Measurements from ENCODE around the gene GAK. TPM values are rescaled to one million over a fixed set of nuclear protein-coding genes. Genes with fewer than 3 reads are reported as not detected.
A peak's percentile ranks its signal among the peaks of the same experiment; 100 is the strongest.

Gene GAK
- total and polyA plus RNA-seq, 4 donors: 41.8 to 78.8 (median 61.1) TPM

DNA sequence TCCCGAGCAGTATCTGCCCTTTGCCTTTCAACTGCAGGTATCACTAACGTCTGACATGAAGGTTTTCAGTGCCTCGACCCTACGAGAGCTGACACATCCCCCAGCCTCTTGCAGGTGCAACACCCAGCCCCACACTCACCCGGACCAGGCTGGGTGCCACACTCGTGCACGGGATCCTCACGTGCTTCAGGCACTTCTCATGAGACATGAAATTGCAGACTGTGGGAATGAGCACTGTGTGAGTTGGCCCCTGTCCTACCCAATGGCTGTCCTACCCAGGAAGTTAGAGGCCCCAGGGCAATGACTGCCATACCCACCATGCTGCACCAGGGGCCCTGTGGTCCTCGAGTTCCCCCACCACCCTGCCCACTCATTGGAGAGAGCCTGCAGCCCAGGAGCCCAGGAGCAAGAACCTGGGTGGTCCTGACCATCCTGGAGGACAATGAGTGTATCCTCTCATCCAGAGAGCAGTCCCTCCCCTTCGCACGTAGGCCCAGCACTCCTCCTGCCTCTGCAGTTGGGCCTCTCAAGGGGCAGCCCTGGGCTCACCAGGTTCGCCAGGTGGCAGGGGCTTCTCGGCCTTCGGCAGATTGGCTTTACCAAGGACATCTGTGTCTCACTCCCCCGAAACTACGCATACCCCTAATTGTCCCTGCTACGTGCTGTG, 38.9 kb upstream of the GAK start:
- H3K27ac ChIP-seq (ENCODE audit: low read depth, low read length): no peak overlapping the region
- no peak for DNase-seq (ENCODE audit: low read depth in 4 of 6, low spot score in 6 of 6)
- no peaks in the 10 kb centered on the region for H3K9me3 ChIP-seq (ENCODE audit: control insufficient read depth, insufficient read depth, low read length)
- peaks cover 7% of the 10 kb centered on the region for H3K27me3 ChIP-seq (ENCODE audit: control insufficient read depth, insufficient read depth, low read length)
- 73% methylated on average over 16 of the region's 17 CpGs for WGBS (ENCODE audit: insufficient coverage)
- peaks cover 37% of the 10 kb centered on the region for H3K4me1 ChIP-seq (ENCODE audit: control insufficient read depth, insufficient read depth, low read length)
- peaks cover 44% of the 10 kb centered on the region for H3K36me3 ChIP-seq (ENCODE audit: control insufficient read depth, insufficient read depth, low read length)
- H3K4me3 ChIP-seq (ENCODE audit: low read depth, low read length): no peak overlapping the region

DNA sequence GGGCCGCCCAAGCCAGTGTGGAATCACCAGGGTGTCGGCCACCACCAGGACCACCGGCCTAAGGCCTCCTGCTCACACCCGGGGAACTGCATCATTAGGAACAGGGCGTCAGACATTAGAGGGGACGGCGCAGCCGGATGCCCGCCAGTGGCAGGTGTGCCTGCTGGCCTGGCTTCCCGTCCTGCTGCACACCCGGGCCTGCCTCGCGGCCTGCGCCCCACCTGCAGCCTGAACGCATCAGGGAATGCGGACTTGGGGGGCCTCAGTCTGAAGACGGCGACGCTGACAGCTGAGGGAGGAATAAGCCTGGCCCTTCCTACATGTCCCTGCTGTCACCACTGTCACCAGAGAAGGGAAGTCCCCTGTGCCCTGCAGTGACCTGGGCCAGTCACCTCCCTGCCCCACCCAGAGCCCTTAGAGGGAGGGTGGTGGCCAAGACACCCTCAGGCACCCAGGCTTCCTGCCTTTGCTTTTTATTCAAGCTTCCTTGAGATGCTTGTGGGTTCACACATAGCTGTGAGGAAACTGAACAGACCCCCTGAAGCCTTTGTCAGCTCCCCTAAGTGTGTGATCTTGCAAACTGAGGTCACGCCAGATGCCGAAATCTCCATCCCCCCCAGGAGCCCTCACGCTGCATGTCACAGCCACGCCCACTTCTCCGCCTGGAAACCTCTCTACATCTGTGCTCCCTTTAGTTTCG, 38.1 kb upstream of the GAK start:
- DNase-seq (ENCODE audit: low read depth in 4 of 6, low spot score in 6 of 6): no peak
- WGBS (ENCODE audit: insufficient coverage): 75% methylated on average over 20 of the region's 25 CpGs
- Histone ChIP-seq H3K9me3 (ENCODE audit: control insufficient read depth, insufficient read depth, low read length) (no peaks in the 10 kb centered on the region), H3K36me3 (ENCODE audit: control insufficient read depth, insufficient read depth, low read length) (peaks cover 52% of the 10 kb centered on the region), H3K27me3 (ENCODE audit: control insufficient read depth, insufficient read depth, low read length) (peaks cover 7% of the 10 kb centered on the region), H3K27ac (ENCODE audit: low read depth, low read length) (no peak overlapping the region), H3K4me1 (ENCODE audit: control insufficient read depth, insufficient read depth, low read length) (peaks cover 37% of the 10 kb centered on the region), H3K4me3 (ENCODE audit: low read depth, low read length) (no peak overlapping the region)

DNA sequence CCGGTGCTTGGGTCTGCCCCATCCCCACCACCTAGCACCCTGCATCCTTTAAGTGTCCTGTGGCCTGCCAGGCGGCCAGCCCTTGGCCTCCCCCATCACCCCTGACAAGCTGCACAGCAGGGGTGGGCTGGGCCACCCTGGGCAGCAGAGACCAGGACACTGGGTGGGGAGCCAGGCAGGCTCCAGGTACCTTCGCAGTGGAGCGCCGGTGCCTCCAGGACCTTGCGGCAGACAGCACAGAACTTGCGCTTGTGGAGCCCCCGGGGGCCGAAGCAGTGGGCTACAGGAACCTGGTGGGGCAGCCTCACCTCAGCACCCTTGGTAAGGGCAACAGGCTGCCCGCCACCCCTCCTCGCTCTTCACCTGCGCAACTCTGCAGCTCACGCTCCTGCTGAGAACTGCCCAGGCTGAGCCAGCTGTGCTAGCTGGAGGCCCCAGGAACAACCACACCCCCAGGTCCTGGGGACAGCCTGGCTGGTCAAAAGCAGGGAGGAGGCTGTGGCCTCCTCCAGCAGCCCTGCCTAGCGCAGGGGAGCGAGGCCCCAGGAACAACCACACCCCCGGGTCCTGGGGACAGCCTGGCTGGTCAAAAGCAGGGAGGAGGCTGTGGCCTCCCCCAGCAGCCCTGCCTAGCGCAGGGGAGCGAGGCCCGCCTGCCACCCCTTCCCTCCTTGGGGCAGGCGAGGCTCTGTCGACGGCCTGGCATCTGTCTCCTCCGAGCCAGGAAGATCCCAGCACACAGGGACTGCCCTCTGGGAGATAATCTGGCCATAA, 36.7 kb upstream of the GAK start:
- no peak overlapping the region for H3K27ac ChIP-seq (ENCODE audit: low read depth, low read length)
- 78% methylated on average over 19 of the region's 23 CpGs for WGBS (ENCODE audit: insufficient coverage)
- peaks cover 37% of the 10 kb centered on the region for H3K4me1 ChIP-seq (ENCODE audit: control insufficient read depth, insufficient read depth, low read length)
- DNase-seq (ENCODE audit: low read depth in 4 of 6, low spot score in 6 of 6): no peak
- no peaks in the 10 kb centered on the region for H3K9me3 ChIP-seq (ENCODE audit: control insufficient read depth, insufficient read depth, low read length)
- peaks cover 66% of the 10 kb centered on the region for H3K36me3 ChIP-seq (ENCODE audit: control insufficient read depth, insufficient read depth, low read length)
- no peak overlapping the region for H3K4me3 ChIP-seq (ENCODE audit: low read depth, low read length)
- peaks cover 7% of the 10 kb centered on the region for H3K27me3 ChIP-seq (ENCODE audit: control insufficient read depth, insufficient read depth, low read length)

DNA sequence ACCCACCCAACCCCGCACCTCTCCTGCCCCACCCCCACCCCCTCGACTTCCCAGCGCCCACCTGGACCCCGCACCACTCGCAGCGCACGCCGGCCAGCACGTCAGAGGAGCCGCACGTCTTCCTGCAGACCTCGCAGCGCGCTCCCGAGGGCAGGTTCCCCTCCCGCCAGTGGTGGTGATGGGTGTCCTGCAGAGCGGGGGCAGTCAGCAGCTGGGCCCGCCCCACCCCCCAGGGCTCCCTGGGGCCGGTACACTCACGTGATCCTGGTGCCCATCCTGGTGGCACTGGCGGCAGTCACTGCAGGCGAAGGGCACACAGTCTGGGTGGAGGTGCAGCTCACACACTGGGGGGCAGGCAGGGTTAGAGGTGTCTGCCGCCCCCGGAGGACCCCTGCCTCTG, 36.1 kb upstream of the GAK start:
- no peak for DNase-seq (ENCODE audit: low read depth in 4 of 6, low spot score in 6 of 6)
- Histone ChIP-seq H3K36me3 (ENCODE audit: control insufficient read depth, insufficient read depth, low read length) (peaks cover 72% of the 10 kb centered on the region), H3K4me1 (ENCODE audit: control insufficient read depth, insufficient read depth, low read length) (peaks cover 37% of the 10 kb centered on the region), H3K4me3 (ENCODE audit: low read depth, low read length) (no peak overlapping the region), H3K9me3 (ENCODE audit: control insufficient read depth, insufficient read depth, low read length) (no peaks in the 10 kb centered on the region), H3K27ac (ENCODE audit: low read depth, low read length) (no peak overlapping the region), H3K27me3 (ENCODE audit: control insufficient read depth, insufficient read depth, low read length) (peaks cover 7% of the 10 kb centered on the region)
- WGBS (ENCODE audit: insufficient coverage): 11% methylated on average over 19 of the region's 24 CpGs

DNA sequence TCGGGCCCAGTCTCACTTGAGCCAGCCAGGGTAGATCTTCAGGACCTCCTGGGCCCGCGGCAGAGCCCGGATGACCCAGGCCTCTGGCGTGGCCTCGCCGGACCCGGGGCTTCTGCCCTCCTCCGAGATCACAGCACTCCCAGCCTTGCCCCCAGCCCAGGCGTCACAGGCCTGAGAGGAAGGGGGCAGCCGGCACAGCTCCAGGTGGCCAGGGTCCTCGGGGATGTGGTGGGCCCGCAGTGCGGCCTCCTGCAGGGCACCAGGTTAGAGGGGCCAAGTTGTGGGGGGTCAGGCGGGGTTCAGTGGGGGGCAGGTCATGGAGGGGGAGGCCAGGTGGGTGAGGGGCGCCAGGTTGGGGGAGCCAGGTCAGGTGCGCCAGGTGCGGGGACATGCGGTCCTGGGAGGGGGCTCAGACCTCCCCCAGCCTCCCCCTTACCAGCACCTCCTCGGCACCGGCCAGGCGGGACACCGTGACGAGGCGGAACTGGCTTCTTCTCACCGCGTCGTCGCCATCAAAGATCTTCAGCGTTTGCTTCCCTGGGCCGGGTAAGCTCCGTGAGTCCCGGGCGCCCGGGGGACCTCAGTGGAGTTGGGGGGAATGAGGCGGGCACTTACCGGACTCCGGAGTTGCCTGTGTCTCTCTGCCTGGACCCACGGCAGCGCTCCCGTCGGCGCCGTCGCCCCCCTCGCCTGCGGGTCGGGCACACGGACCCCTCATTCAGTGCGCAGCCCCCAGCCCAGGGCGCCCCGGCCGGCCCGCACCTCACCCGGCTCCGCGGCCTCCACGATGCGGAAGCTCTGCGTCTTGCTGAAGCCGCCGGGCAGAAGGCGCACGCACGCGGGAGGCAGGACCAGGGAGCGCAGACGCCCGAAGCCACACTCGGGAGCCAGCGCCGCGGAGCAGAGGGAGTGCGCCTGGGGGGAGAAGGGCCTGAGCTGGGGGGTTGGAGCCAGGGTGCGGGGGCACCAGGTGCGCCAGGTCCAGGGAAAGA, 35.3 kb upstream of the GAK start:
- H3K27me3 ChIP-seq (ENCODE audit: control insufficient read depth, insufficient read depth, low read length): peaks cover 7% of the 10 kb centered on the region
- H3K4me1 ChIP-seq (ENCODE audit: control insufficient read depth, insufficient read depth, low read length): peaks cover 32% of the 10 kb centered on the region
- peaks cover 80% of the 10 kb centered on the region for H3K36me3 ChIP-seq (ENCODE audit: control insufficient read depth, insufficient read depth, low read length)
- peak in 1 of 6 donors; percentile 29 for DNase-seq (ENCODE audit: low read depth in 4 of 6, low spot score in 6 of 6)
- 23% methylated on average over 65 of the region's 76 CpGs for WGBS (ENCODE audit: insufficient coverage)
- H3K27ac ChIP-seq (ENCODE audit: low read depth, low read length): no peak overlapping the region
- H3K4me3 ChIP-seq (ENCODE audit: low read depth, low read length): no peak overlapping the region
- no peaks in the 10 kb centered on the region for H3K9me3 ChIP-seq (ENCODE audit: control insufficient read depth, insufficient read depth, low read length)

DNA sequence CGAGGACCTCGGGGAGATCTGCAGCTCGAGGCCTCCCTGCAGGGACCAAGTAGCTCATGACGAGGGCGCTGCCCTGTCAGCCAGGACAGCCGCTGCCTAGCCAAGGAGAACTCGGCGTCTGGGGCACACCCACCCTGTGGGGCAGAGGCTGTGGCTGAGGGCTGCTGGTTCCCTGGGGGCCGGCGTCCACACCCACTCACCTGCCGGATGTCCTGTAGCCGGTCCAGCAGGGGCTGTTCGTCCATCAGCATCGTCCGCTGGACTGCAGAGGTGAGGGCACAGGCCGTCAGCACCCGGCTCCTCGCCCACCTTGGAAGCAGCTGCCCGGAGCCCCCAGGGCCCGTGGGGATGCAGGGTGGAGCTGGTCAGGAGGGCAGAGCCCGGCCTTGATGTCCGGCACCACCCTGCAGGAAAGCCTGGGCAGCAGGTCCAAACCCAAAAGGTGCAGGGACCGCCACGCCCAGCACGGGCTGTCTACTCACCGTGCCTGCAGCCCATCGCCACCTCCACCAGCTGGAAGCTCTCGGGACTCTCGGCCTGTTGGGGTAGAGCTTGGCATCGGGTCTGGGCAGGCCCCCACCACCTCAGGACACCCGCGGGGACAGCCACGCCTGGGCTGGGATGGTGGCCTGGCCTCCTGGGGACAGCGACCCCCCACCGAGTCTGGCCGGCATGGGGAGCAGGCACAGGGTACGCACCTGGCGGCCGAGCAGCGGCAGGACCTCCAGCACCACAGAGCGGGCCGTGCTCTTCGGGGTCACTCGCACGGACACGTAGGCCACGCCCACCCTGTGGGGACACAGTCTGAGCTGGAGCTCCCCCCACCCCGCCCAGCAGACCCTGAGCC, 34.4 kb upstream of the GAK start:
- peaks cover 7% of the 10 kb centered on the region for H3K27me3 ChIP-seq (ENCODE audit: control insufficient read depth, insufficient read depth, low read length)
- no peak overlapping the region for H3K4me3 ChIP-seq (ENCODE audit: low read depth, low read length)
- H3K36me3 ChIP-seq (ENCODE audit: control insufficient read depth, insufficient read depth, low read length): peaks cover 85% of the 10 kb centered on the region
- peaks cover 23% of the 10 kb centered on the region for H3K4me1 ChIP-seq (ENCODE audit: control insufficient read depth, insufficient read depth, low read length)
- no peak for DNase-seq (ENCODE audit: low read depth in 4 of 6, low spot score in 6 of 6)
- WGBS (ENCODE audit: insufficient coverage): 88% methylated on average over 44 of the region's 48 CpGs
- H3K9me3 ChIP-seq (ENCODE audit: control insufficient read depth, insufficient read depth, low read length): no peaks in the 10 kb centered on the region
- H3K27ac ChIP-seq (ENCODE audit: low read depth, low read length): no peak overlapping the region

DNA sequence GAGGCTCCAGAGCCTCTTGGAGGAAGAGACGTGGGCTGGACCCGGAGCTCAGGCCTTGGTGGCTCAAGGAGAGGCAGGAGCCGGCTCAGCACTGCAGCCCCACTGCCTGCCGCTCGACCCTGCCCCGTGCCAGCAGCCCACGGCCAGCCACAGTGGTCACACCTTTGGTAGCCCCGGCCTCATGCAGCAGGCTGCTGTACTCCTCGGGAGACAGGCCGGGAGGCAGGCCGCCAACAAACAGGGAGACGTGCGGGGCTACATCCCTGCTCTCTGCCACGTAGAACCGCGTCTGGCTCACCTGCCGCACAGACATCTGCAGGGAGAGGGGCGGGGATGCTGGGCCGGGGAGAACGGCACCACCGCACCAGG, 33.6 kb upstream of the GAK start:
- Histone ChIP-seq H3K36me3 (ENCODE audit: control insufficient read depth, insufficient read depth, low read length) (peaks cover 85% of the 10 kb centered on the region), H3K4me1 (ENCODE audit: control insufficient read depth, insufficient read depth, low read length) (peaks cover 16% of the 10 kb centered on the region), H3K4me3 (ENCODE audit: low read depth, low read length) (no peak overlapping the region), H3K27ac (ENCODE audit: low read depth, low read length) (no peak overlapping the region), H3K27me3 (ENCODE audit: control insufficient read depth, insufficient read depth, low read length) (peaks cover 7% of the 10 kb centered on the region), H3K9me3 (ENCODE audit: control insufficient read depth, insufficient read depth, low read length) (no peaks in the 10 kb centered on the region)
- 87% methylated on average over 21 of the region's 21 CpGs for WGBS (ENCODE audit: insufficient coverage)
- DNase-seq (ENCODE audit: low read depth in 4 of 6, low spot score in 6 of 6): no peak

DNA sequence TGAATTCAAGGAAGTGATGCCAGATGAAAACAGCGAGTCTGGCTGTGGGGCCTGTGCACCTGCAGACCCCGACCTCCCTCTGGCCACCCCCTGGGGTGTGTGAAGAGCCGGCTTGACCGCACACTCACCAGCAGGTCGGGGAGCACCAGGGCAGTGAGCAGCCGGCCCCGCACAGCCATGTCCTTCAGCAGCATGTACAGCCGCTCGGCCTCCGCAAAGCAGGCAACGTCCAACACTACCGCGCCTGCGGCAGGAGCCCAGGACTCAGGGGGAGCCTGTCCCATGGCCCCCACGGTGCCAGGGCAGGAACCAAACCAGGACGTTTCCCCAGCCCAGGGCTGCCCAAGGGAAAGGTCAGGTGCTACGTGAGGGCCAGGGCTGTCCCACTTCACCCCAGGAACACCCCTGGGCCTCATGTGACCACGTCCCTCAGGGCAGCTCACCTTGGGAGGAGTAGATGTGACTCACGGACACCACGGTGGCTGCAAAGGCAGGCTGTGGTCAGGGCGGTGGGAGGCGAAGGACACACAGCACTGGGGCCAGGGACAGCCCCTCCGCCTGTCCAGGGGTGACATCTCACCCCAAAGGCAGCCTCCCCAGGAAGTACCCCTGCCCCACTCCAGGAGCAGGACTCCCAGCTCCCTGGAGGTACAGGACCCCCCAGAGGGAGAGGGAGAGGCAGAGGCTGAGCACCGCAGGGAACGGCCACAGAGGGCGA, 33.1 kb upstream of the GAK start:
- Histone ChIP-seq H3K4me3 (ENCODE audit: low read depth, low read length) (no peak overlapping the region), H3K27ac (ENCODE audit: low read depth, low read length) (no peak overlapping the region), H3K9me3 (ENCODE audit: control insufficient read depth, insufficient read depth, low read length) (no peaks in the 10 kb centered on the region), H3K4me1 (ENCODE audit: control insufficient read depth, insufficient read depth, low read length) (peaks cover 13% of the 10 kb centered on the region), H3K36me3 (ENCODE audit: control insufficient read depth, insufficient read depth, low read length) (peaks cover 90% of the 10 kb centered on the region), H3K27me3 (ENCODE audit: control insufficient read depth, insufficient read depth, low read length) (peaks cover 7% of the 10 kb centered on the region)
- DNase-seq (ENCODE audit: low read depth in 4 of 6, low spot score in 6 of 6): no peak
- WGBS (ENCODE audit: insufficient coverage): 88% methylated on average over 25 of the region's 26 CpGs

Data from spinal cord (tissue), 10 donors.